ENCODE data around the gene ADPRHL1.

DNA sequence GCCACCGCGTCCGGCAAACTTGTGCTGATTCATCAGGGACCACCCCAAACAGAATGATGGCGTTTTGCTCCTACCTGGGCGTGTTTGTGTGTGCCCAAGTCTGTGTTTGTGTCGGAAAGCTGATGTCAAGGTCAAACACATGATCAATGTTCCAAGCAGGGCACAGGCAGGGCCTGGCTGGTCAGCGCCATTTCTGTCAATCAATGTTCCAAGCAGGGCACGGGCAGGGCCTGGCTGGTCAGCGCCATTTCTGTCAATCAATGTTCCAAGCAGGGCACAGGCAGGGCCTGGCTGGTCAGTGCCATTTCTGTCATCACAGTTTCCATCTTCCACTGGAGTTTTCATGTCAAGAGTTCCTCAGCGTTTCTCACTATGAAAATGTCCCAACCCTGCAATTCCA lies 74.5 kb downstream of the ADPRHL1 start:
- TF ChIP-seq POLR2AphosphoS5 (IDR thresholded peaks at IDR 0.05; ENCODE audit: borderline replicate concordance, low read depth, low read length), result no peak
- TF ChIP-seq EZH2 (IDR thresholded peaks at IDR 0.05), result no peak
- no peak for TF ChIP-seq FOXP2 (optimal IDR thresholded peaks at IDR 0.05; ENCODE audit: control extremely low read depth, extremely low read length, insufficient read depth)

All from SK-N-MC (cell line).